ENCODE data around the gene STUM. TPM values are rescaled to one million over a fixed set of nuclear protein-coding genes. Genes with fewer than 3 reads are reported as not detected.

STUM gene
- total RNA-seq, 1 experiment from 2014 or later, result not detected

DNA sequence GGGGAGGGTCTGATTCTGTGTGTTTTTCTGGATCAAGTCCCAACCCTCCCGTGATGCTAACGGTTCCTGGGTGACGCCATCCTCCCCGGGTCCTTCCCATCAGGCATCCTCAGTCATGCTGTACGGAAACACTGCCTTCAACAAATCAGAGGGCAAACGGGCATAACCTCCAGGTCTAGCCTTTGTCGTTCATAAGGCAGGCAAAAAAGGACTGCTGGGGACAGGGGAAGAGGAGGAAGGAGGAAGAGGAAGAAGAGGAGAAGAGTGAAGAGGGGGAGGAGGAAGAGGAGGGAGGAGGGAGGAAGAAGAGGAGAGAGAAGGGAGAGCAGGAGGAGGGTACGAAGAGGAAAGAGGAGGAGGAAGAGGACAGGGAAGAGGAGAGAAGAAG, 106.1 kb downstream of the STUM start:
- H3K27ac Mint-ChIP-seq (ENCODE audit: unreplicated experiment), result no peak overlapping the region
- no peaks in the 10 kb centered on the region for H3K9me3 Mint-ChIP-seq (ENCODE audit: low read depth, unreplicated experiment)
- CTCF ChIA-PET, result no interaction called here
- H3K36me3 Mint-ChIP-seq (ENCODE audit: insufficient read depth, unreplicated experiment), result no peaks in the 10 kb centered on the region
- no peaks in the 10 kb centered on the region for H3K27me3 Mint-ChIP-seq (ENCODE audit: unreplicated experiment)
- TF ChIP-seq, protein P1, sequence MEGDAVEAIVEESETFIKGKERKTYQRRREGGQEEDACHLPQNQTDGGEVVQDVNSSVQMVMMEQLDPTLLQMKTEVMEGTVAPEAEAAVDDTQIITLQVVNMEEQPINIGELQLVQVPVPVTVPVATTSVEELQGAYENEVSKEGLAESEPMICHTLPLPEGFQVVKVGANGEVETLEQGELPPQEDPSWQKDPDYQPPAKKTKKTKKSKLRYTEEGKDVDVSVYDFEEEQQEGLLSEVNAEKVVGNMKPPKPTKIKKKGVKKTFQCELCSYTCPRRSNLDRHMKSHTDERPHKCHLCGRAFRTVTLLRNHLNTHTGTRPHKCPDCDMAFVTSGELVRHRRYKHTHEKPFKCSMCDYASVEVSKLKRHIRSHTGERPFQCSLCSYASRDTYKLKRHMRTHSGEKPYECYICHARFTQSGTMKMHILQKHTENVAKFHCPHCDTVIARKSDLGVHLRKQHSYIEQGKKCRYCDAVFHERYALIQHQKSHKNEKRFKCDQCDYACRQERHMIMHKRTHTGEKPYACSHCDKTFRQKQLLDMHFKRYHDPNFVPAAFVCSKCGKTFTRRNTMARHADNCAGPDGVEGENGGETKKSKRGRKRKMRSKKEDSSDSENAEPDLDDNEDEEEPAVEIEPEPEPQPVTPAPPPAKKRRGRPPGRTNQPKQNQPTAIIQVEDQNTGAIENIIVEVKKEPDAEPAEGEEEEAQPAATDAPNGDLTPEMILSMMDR (IDR thresholded peaks at IDR 0.05; ENCODE audit: unreplicated experiment), result no peak
- intact Hi-C loops (cut with micrococcal nuclease; ENCODE audit: unreplicated experiment), result no loop called here
- no TSS peak for BruUV-seq (replicated peaks)
- DNase-seq, result no peak
- H3K4me3 Mint-ChIP-seq (ENCODE audit: low read depth, unreplicated experiment), result no peak overlapping the region
- H3K4me1 Mint-ChIP-seq (ENCODE audit: low read depth, unreplicated experiment), result no peaks in the 10 kb centered on the region

DNA sequence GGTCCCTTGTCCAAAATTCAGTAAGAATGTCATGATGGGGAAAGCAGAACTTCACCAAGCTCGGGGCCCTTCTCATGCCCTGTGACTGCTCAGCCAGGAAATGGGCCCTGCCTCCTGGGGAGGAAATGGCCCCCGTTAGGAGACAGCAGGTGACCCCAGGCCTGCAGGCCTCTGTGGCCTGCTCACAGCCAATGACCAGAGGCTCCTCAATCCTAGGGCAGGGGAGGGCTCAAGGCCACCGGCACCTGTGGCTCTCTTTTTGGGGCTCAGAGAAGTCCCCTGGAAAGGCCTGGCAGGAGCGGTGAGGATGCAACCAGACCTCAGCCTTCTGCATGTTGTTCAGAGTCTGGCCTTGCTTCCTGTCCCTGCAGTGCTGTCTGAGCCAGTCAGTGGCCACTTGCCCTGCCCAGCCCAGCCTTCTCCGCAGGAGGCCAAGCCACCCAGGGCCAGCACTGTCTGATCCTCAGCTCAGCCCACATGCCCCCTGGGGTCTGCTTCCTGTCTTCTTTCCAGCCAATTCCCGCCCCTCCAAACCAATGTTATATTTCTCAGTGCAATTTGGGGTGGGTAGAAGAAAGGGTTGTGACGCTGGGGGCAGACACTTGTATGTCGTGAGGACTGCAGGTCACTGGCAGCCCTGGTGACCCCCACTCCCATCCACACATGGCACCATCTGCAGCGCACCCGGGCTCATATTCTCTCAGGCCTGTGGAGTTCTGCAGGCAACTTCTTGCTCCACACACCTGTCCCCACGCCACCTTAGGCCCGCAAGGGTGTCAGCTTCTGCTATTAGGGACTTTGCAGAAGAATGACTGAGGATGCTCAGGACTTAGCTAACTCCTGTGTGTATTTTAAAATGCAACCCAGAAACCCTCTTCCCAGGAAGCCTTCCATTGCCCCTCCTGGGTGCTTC, 106.9 kb downstream of the STUM start:
- Mint-ChIP-seq H3K36me3 (ENCODE audit: insufficient read depth, unreplicated experiment) (no peaks in the 10 kb centered on the region), H3K27me3 (ENCODE audit: unreplicated experiment) (no peaks in the 10 kb centered on the region), H3K27ac (ENCODE audit: unreplicated experiment) (no peak overlapping the region), H3K4me1 (ENCODE audit: low read depth, unreplicated experiment) (no peaks in the 10 kb centered on the region), H3K9me3 (ENCODE audit: low read depth, unreplicated experiment) (no peaks in the 10 kb centered on the region), H3K4me3 (ENCODE audit: low read depth, unreplicated experiment) (no peak overlapping the region)
- DNase-seq, result no peak
- BruUV-seq (replicated peaks), result no TSS peak
- TF ChIP-seq, protein P1 (IDR thresholded peaks at IDR 0.05; ENCODE audit: unreplicated experiment), result no peak
- CTCF ChIA-PET, result no interaction called here
- intact Hi-C loops (cut with micrococcal nuclease; ENCODE audit: unreplicated experiment), result no loop called here

DNA sequence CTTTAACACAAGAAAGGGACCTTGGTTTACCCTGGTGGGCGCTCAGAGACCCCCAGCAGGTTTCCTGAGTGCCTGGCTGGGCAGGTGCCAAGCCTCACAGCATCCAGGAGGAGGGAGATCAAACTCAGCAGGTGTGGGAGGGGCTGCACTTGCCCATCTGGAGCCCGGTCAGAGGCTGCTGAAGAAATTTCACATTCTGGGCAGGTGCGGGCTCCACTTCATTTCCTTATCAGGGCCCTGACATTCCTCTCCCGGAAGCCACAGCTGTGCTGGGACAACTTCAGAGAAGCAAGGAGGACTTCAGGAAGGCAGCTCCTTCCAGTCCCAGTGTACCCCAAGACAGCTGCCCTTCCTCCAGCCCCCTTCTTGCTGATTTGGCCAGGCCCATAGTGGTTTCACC, 107.6 kb downstream of the STUM start:
- Mint-ChIP-seq H3K36me3 (ENCODE audit: insufficient read depth, unreplicated experiment) (no peaks in the 10 kb centered on the region), H3K27me3 (ENCODE audit: unreplicated experiment) (no peaks in the 10 kb centered on the region), H3K4me1 (ENCODE audit: low read depth, unreplicated experiment) (no peaks in the 10 kb centered on the region), H3K27ac (ENCODE audit: unreplicated experiment) (no peak overlapping the region), H3K4me3 (ENCODE audit: low read depth, unreplicated experiment) (no peak overlapping the region), H3K9me3 (ENCODE audit: low read depth, unreplicated experiment) (no peaks in the 10 kb centered on the region)
- CTCF ChIA-PET, result no interaction called here
- DNase-seq, result no peak
- TF ChIP-seq, protein P1 (IDR thresholded peaks at IDR 0.05; ENCODE audit: unreplicated experiment), result no peak
- intact Hi-C loops (cut with micrococcal nuclease; ENCODE audit: unreplicated experiment), result no loop called here
- no TSS peak for BruUV-seq (replicated peaks)

DNA sequence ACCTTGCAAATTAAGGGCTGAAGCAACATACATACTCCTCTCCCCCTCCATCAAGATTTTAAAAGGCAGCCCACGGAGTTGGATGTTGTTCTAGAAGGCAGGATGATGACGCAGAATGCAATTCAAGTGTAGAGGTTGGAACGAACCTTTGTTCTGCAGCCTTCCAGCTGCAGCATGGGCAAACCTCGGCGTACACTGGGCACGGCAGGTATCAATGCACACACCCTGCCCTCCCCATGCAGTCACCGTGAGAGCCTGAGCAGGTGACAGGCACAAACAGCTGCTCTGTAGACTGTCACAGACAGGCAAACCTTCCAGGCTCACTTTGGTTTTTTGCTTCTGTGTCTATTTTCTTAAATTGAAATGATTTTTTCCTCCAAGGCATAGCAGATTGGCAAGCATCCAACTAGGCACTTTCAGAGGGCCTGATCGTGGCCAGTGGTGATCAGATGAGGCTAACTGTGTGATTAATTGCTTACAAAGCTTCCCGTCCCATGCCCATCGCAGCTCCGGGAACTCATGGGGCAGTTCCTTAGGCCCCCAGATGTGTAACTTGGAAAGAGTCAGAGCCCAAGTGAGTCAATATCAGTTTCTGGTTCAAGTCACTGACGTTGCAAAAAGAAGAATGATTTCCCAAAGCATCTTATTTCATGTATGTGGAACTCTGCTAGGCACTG, 108.2 kb downstream of the STUM start:
- no peak overlapping the region for H3K27ac Mint-ChIP-seq (ENCODE audit: unreplicated experiment)
- no peaks in the 10 kb centered on the region for H3K27me3 Mint-ChIP-seq (ENCODE audit: unreplicated experiment)
- no TSS peak for BruUV-seq (replicated peaks)
- TF ChIP-seq, protein P1 (IDR thresholded peaks at IDR 0.05; ENCODE audit: unreplicated experiment), result no peak
- H3K4me3 Mint-ChIP-seq (ENCODE audit: low read depth, unreplicated experiment), result no peak overlapping the region
- no peaks in the 10 kb centered on the region for H3K9me3 Mint-ChIP-seq (ENCODE audit: low read depth, unreplicated experiment)
- intact Hi-C loops (cut with micrococcal nuclease; ENCODE audit: unreplicated experiment), result no loop called here
- no peak for DNase-seq
- H3K4me1 Mint-ChIP-seq (ENCODE audit: low read depth, unreplicated experiment), result no peaks in the 10 kb centered on the region
- no peaks in the 10 kb centered on the region for H3K36me3 Mint-ChIP-seq (ENCODE audit: insufficient read depth, unreplicated experiment)
- CTCF ChIA-PET, result no interaction called here

All from Calu3 (cell line).